Psoas muscle (tissue), 8 donors: ENCODE measurements around the gene GJC2. TPM values are rescaled to one million over a fixed set of nuclear protein-coding genes. Genes with fewer than 3 reads are reported as not detected.
"Not testable (repeated sequence)": the region's sequence is repeated elsewhere in the genome, so short reads cannot be mapped to it uniquely, and the experiment has no call there.

Experiments used
- ATAC-seq, 4 donors: fragments of 200-7000 bp; cut with Tn5 transposase; one replicate each; pipeline ENCODE4 v1.9.1; 2020; ENCODE audit warnings: moderate library complexity in 3 of 4, mild to moderate bottlenecking in 2 of 4
- DNase-seq, 2 donors: peaks; one replicate each; pipeline ENCODE4 v3.0.0-alpha.2; 2020
- H3K27ac ChIP-seq: fragments of 200-600 bp; one replicate; pipeline ENCODE4 v1.8.0; 2022
- H3K27me3 ChIP-seq, 3 donors: fragments of 200-600 bp in 1 of 3; one replicate each; pipeline versions ENCODE4 v1.6.1 to v1.8.0; 2013 to 2022; ENCODE audit warnings: low read length in 2 of 3, mild to moderate bottlenecking in 2 of 3, moderate library complexity in 1 of 3; ENCODE audit not compliant: insufficient read depth in 3 of 3
- H3K36me3 ChIP-seq, 2 donors: fragments of 200-600 bp in 1 of 2; one replicate each; pipeline versions ENCODE4 v1.6.1 to v1.8.0; 2013 to 2022; ENCODE audit warnings: low read depth in 1 of 2, mild to moderate bottlenecking in 1 of 2, moderate library complexity in 1 of 2; ENCODE audit not compliant: insufficient read depth in 1 of 2
- H3K4me1 ChIP-seq: fragments of 200-600 bp; one replicate; pipeline ENCODE4 v1.8.0; 2022
- H3K4me3 ChIP-seq: fragments of 200-600 bp; one replicate; pipeline ENCODE4 v1.8.0; 2022; ENCODE audit warnings: mild to moderate bottlenecking
- H3K9me3 ChIP-seq: fragments of 200-600 bp; one replicate; pipeline ENCODE4 v1.8.0; 2022
- CTCF ChIP-seq: fragments of 200-600 bp; IDR thresholded peaks from one replicate; pipeline ENCODE4 v1.8.0; 2022; ENCODE audit warnings: antibody characterized with exemption
- WGBS, 3 donors: extraction: QIAGEN DNeasy Blood & Tissue Kit; methylation state at CpG; one replicate each; pipeline versions ENCODE4 v1.1.6 to v1.1.7; 2013; 5-methylcytosine and 5-hydroxymethylcytosine counted together
- intact Hi-C, 2 donors: fragments of 100-400 bp; cut with DNase I; formaldehyde crosslinking; loops; one replicate each; pipeline versions ENCODE4 v1.11.0 to v1.14.2; 2022
- polyA plus RNA-seq, 3 donors: library from polyadenylated mRNA; stranded (reverse); fragments of 200-250 nt; gene quantifications; one replicate each; pipeline ENCODE4 v1.2.3, GENCODE V29; 2013
- total RNA-seq, 4 donors: library from RNA; stranded (reverse); fragmentation: NEBNext Ultra II Directional in 2 of 4; extraction: Animal tissue kit (Norgen Biotek cat#: 25700) in 2 of 4; gene quantifications; one replicate each; pipeline versions ENCODE4 v1.2.1 to v1.2.4, GENCODE V29; 2021 to 2023
- donor health status: healthy with polysubstance abuse.
- donor health status: DM: no; HTN: no; CAD: no; lungs with moderate emphysema.
- donor health status: Bipolar disorder and iron deficiency.
- donor health status: healthy.
- donor health status: DM: yes; HTN: yes; CAD: no.
- donor health status: DM: no; HTN: no; CAD: no.
- donor health status: DM: no; HTN: no; CAD: no.
- donor health status: DM: yes; HTN: yes; CAD: no.

GJC2 gene
- total and polyA plus RNA-seq, 7 donors = 0.19 to 0.92 (median 0.40) TPM

- Histone ChIP-seq H3K9me3 (no peaks in the 10 kb centered on the region), H3K27ac (no peak overlapping the region), H3K36me3 (no peaks in the 10 kb centered on the region), H3K4me3 (no peak overlapping the region), H3K4me1 (no peaks in the 10 kb centered on the region), H3K27me3 (no peaks in the 10 kb centered on the region)
- no peak for ATAC-seq
- WGBS, 3 donors = 90 to 92% (median 90%) methylated on average over 24 to 32 of the region's 32 CpGs
- DNase-seq = no peak
- intact Hi-C loops = no loop called here
- TF ChIP-seq CTCF = no peak
Measured at GRCh38 chr1:228182296-228183030, 32.7 kb downstream of the GJC2 start.

- intact Hi-C loops = no loop called here
- no peak for TF ChIP-seq CTCF
- WGBS, 3 donors = 73 to 84% (median 74%) methylated on average over 7 of the region's 7 CpGs
- Histone ChIP-seq H3K4me1 (no peaks in the 10 kb centered on the region), H3K9me3 (no peaks in the 10 kb centered on the region), H3K4me3 (no peak overlapping the region), H3K27me3 (no peaks in the 10 kb centered on the region), H3K36me3 (no peaks in the 10 kb centered on the region), H3K27ac (no peak overlapping the region)
- no peak for ATAC-seq
- DNase-seq = no peak
Measured at GRCh38 chr1:228184152-228184551, 34.4 kb downstream of the GJC2 start.

GRCh38 chr1:228185641-228185965 is 35.9 kb downstream of the GJC2 start:
- 82 to 89% (median 85%) methylated on average over 11 of the region's 11 CpGs for WGBS, 3 donors
- DNase-seq (no peak), ATAC-seq (no peak)
- no peak overlapping the region for H3K27ac ChIP-seq
- no peaks in the 10 kb centered on the region for H3K27me3 ChIP-seq
- intact Hi-C loops = no loop called here
- H3K9me3 ChIP-seq = no peaks in the 10 kb centered on the region
- no peak overlapping the region for H3K4me3 ChIP-seq
- no peak for TF ChIP-seq CTCF
- no peaks in the 10 kb centered on the region for H3K4me1 ChIP-seq
- H3K36me3 ChIP-seq = no peaks in the 10 kb centered on the region

- H3K4me3 ChIP-seq, H3K27ac ChIP-seq, DNase-seq, intact Hi-C loops, ATAC-seq, H3K27me3 ChIP-seq, H3K36me3 ChIP-seq, H3K9me3 ChIP-seq: not testable (repeated sequence)
- 76 to 79% (median 77%) methylated on average over 2 of the region's 2 CpGs for WGBS, 3 donors
- peaks cover 23% of the 10 kb centered on the region for H3K4me1 ChIP-seq
Measured at GRCh38 chr1:228188249-228188648, 38.5 kb downstream of the GJC2 start.

GRCh38 chr1:228190182-228190581 is 40.5 kb downstream of the GJC2 start:
- no peak overlapping the region for H3K27ac ChIP-seq
- intact Hi-C loops = no loop called here
- ATAC-seq = no peak

More at GRCh38 chr1:228190182-228190581, 40.5 kb downstream of the GJC2 start:
- no peaks in the 10 kb centered on the region for H3K9me3 ChIP-seq
- H3K4me3 ChIP-seq = no peak overlapping the region
- H3K4me1 ChIP-seq = peaks cover 23% of the 10 kb centered on the region
- 77 to 82% (median 80%) methylated on average over 14 of the region's 14 CpGs for WGBS, 3 donors
- TF ChIP-seq CTCF = no peak
- no peak for DNase-seq
- H3K36me3 ChIP-seq = no peaks in the 10 kb centered on the region
- H3K27me3 ChIP-seq = no peaks in the 10 kb centered on the region
